Adrenal gland (tissue), 12 donors: ENCODE data around the gene DHRS7B. TPM values are rescaled to one million over a fixed set of nuclear protein-coding genes. Genes with fewer than 3 reads are reported as not detected.
A peak's percentile ranks its signal among the peaks of the same experiment; 100 is the strongest.

Experiments
- DNase-seq, 7 donors: peaks; one replicate each; pipeline ENCODE4 v3.0.0-alpha.2; 2019 to 2020
- H3K27ac ChIP-seq, 5 donors: fragments of 200-600 bp; sonication (generic) in 4 of 5; 1 replicate in 3 of 5; 2 replicates in 2 of 5; pipeline versions ENCODE4 v1.5.1 to v1.8.0; 2016 to 2020; ENCODE audit warnings: mild to moderate bottlenecking in 1 of 5
- H3K27me3 ChIP-seq: fragments of 200-600 bp; 2 replicates; pipeline ENCODE4 v1.8.0; 2021
- H3K36me3 ChIP-seq, 2 donors: fragments of 200-600 bp; replicated peaks in 1 of 2; 1 replicate in 1 of 2; 2 replicates in 1 of 2; pipeline versions ENCODE4 v1.5.1 to v1.8.0; 2018 to 2022
- H3K4me1 ChIP-seq, 2 donors: fragments of 200-600 bp; replicated peaks in 1 of 2; 1 replicate in 1 of 2; 2 replicates in 1 of 2; pipeline versions ENCODE4 v1.5.1 to v1.8.0; 2018 to 2021
- H3K4me3 ChIP-seq, 4 donors: fragments of 200-600 bp; sonication (generic) in 3 of 4; one replicate each; pipeline ENCODE4 v1.5.1; 2016 to 2018
- H3K9me3 ChIP-seq, 3 donors: fragments of 200-600 bp; sonication (generic) in 1 of 3; replicated peaks in 1 of 3; 1 replicate in 2 of 3; 2 replicates in 1 of 3; pipeline versions ENCODE4 v1.5.1 to v1.8.0; 2016 to 2021
- CTCF ChIP-seq, 6 experiments: fragments of 450-650 bp in 4 of 6; fragments of 200-600 bp in 2 of 6; sonication (generic) in 1 of 6; IDR thresholded peaks; 1 replicate in 5 of 6; 2 replicates in 1 of 6; pipeline versions ENCODE4 v1.5.1 to v1.8.0; 2016 to 2021; ENCODE audit warnings: antibody characterized with exemption in 6 of 6, mild to moderate bottlenecking in 2 of 6, moderate library complexity in 1 of 6
- POLR2A ChIP-seq, 2 donors: fragments of 450-650 bp; IDR thresholded peaks; one replicate each; pipeline ENCODE4 v1.6.1; 2017; ENCODE audit warnings: antibody characterized with exemption in 2 of 2, mild to moderate bottlenecking in 2 of 2, moderate library complexity in 1 of 2
- WGBS, 4 donors: extraction: QIAGEN DNeasy Blood & Tissue Kit in 2 of 4; methylation state at CpG; one replicate each; pipeline versions ENCODE4 v1.1.5 to v1.1.7; 2013 to 2017; 5-methylcytosine and 5-hydroxymethylcytosine counted together
- intact Hi-C, 2 donors: fragments of 100-400 bp; cut with DNase I; formaldehyde crosslinking; loops; one replicate each; pipeline versions ENCODE4 v1.14.1 to v1.15.0; 2022 to 2023
- polyA plus RNA-seq, 3 donors: library from polyadenylated mRNA; stranded (reverse); fragments of 200-250 nt in 2 of 3; fragments of 350-450 nt in 1 of 3; fragmentation: Illumina TruSeq in 1 of 3; extraction: RNeasy Lipid Tissue Mini Kit (QIAGEN cat#74804) in 1 of 3; gene quantifications; one replicate each; pipeline ENCODE4 v1.2.3, GENCODE V29; 2013 to 2014
- total RNA-seq, 9 donors: library from RNA; depleted of rRNA in 4 of 9; stranded (reverse); fragments of >200 nt in 4 of 9; fragments of 120-200 nt in 1 of 9; fragmentation: NEBNext Ultra II Directional in 1 of 9; extraction: Animal tissue kit (Norgen Biotek cat#: 25700) in 1 of 9; gene quantifications; one replicate each; pipeline versions ENCODE4 v1.1.0 to v1.2.4, GENCODE V29; 2013 to 2023
- donor health status: healthy with polysubstance abuse.
- donor health status: Bipolar disorder and iron deficiency.
- donor health status: DM: yes; HTN: yes; CAD: no.
- donor health status: DM: no; HTN: no; CAD: no.
- donor health status: DM: no; HTN: no; CAD: no.
- donor health status: DM: yes; HTN: yes; CAD: no.

DHRS7B gene
- total and polyA plus RNA-seq, 12 donors, result 18.0 to 68.5 (median 40.8) TPM

GRCh38 chr17:21194703-21195102 is 67.9 kb downstream of the DHRS7B start:
- intact Hi-C loops, result no loop called here
- peak in 3 of 7 donors; percentile 27 to 76 (median 37) for DNase-seq
- Histone ChIP-seq H3K27ac (peak overlapping the region in 2 of 5 donors; percentile 8 to 43), H3K4me1 (peaks cover 0 to 24% of the 10 kb centered on the region in 2 donors), H3K27me3 (no peaks in the 10 kb centered on the region), H3K4me3 (no peak overlapping the region), H3K9me3 (no peaks in the 10 kb centered on the region), H3K36me3 (peaks cover 0 to 18% of the 10 kb centered on the region in 2 donors)
- 49 to 71% (median 66%) methylated on average over 5 of the region's 5 CpGs for WGBS, 4 donors
- TF ChIP-seq CTCF (IDR thresholded peaks at IDR 0.05), result no peak
- no peak for TF ChIP-seq POLR2A (IDR thresholded peaks at IDR 0.05)

GRCh38 chr17:21196126-21196525 is 69.4 kb downstream of the DHRS7B start:
- Histone ChIP-seq H3K27me3 (no peaks in the 10 kb centered on the region), H3K4me3 (no peak overlapping the region), H3K27ac (no peak overlapping the region), H3K4me1 (peaks cover 0 to 29% of the 10 kb centered on the region in 2 donors), H3K36me3 (peaks cover 0 to 18% of the 10 kb centered on the region in 2 donors), H3K9me3 (no peaks in the 10 kb centered on the region)
- intact Hi-C loops, result no loop called here
- no peak for TF ChIP-seq CTCF (IDR thresholded peaks at IDR 0.05)
- no peak for TF ChIP-seq POLR2A (IDR thresholded peaks at IDR 0.05)
- no peak for DNase-seq
- 88 to 94% (median 93%) methylated on average over 4 to 5 of the region's 5 CpGs for WGBS, 4 donors

- Histone ChIP-seq H3K27me3 (no peaks in the 10 kb centered on the region), H3K4me3 (no peak overlapping the region), H3K4me1 (peaks cover 0 to 16% of the 10 kb centered on the region in 2 donors), H3K36me3 (peaks cover 0 to 18% of the 10 kb centered on the region in 2 donors), H3K9me3 (no peaks in the 10 kb centered on the region), H3K27ac (no peak overlapping the region)
- DNase-seq, result no peak
- WGBS, 4 donors, result 92 to 97% (median 95%) methylated on average over 18 to 20 of the region's 20 CpGs
- intact Hi-C loops, result no loop called here
- TF ChIP-seq CTCF (IDR thresholded peaks at IDR 0.05), result no peak
- TF ChIP-seq POLR2A (IDR thresholded peaks at IDR 0.05), result no peak
Measured at GRCh38 chr17:21198411-21198810, 71.6 kb downstream of the DHRS7B start.

GRCh38 chr17:21199311-21199710 is 72.5 kb downstream of the DHRS7B start:
- Histone ChIP-seq H3K4me1 (peaks cover 0 to 7% of the 10 kb centered on the region in 2 donors), H3K9me3 (no peaks in the 10 kb centered on the region), H3K4me3 (no peak overlapping the region), H3K36me3 (peaks cover 0 to 18% of the 10 kb centered on the region in 2 donors), H3K27ac (no peak overlapping the region), H3K27me3 (no peaks in the 10 kb centered on the region)
- no peak for DNase-seq
- intact Hi-C loops, result no loop called here
- TF ChIP-seq POLR2A (IDR thresholded peaks at IDR 0.05), result no peak
- no peak for TF ChIP-seq CTCF (IDR thresholded peaks at IDR 0.05)
- WGBS, 4 donors, result 38 to 65% (median 64%) methylated on average over 6 to 9 of the region's 9 CpGs
